Colonic mucosa (tissue), 4 donors: ENCODE results near the gene FEM1A. TPM values are rescaled to one million over a fixed set of nuclear protein-coding genes. Genes with fewer than 3 reads are reported as not detected.
A peak's percentile ranks its signal among the peaks of the same experiment; 100 is the strongest.
"Not testable (repeated sequence)": the region's sequence is repeated elsewhere in the genome, so short reads cannot be mapped to it uniquely, and the experiment has no call there.

Experiments
- DNase-seq: peaks from one replicate; pipeline ENCODE4 v3.0.0-alpha.2; 2020
- H3K27ac ChIP-seq: fragments of 200-600 bp; one replicate; pipeline ENCODE4 v1.8.0; 2021
- H3K27me3 ChIP-seq: fragments of 200-600 bp; one replicate; pipeline ENCODE4 v1.8.0; 2021
- H3K36me3 ChIP-seq: fragments of 200-600 bp; one replicate; pipeline ENCODE4 v1.8.0; 2021
- H3K4me1 ChIP-seq: fragments of 200-600 bp; one replicate; pipeline ENCODE4 v1.8.0; 2021; ENCODE audit warnings: mild to moderate bottlenecking
- H3K4me3 ChIP-seq: fragments of 200-600 bp; one replicate; pipeline ENCODE4 v1.8.0; 2021
- H3K9ac ChIP-seq, 2 donors: one replicate each; pipeline ENCODE4 v1.7.0; 2013; ENCODE audit warnings: control low read depth in 2 of 2, low read depth in 2 of 2, low read length in 2 of 2
- H3K9me3 ChIP-seq: fragments of 200-600 bp; one replicate; pipeline ENCODE4 v1.8.0; 2021
- intact Hi-C: fragments of 100-400 bp; cut with DNase I; formaldehyde crosslinking; loops from one replicate; pipeline ENCODE4 v1.14.1; 2022
- total RNA-seq, 2 donors: library from RNA; stranded (reverse); fragmentation: NEBNext Ultra II Directional in 1 of 2; extraction: Animal tissue kit (Norgen Biotek cat#: 25700) in 1 of 2; gene quantifications; one replicate each; pipeline ENCODE4 v1.2.1, GENCODE V29; 2021
- TF ChIP-seq, protein P1 (sequence below): fragments of 200-600 bp; IDR thresholded peaks from one replicate; pipeline ENCODE4 v1.8.0; 2022; ENCODE audit warnings: antibody characterized with exemption, mild to moderate bottlenecking
- donor health status: healthy.
- donor health status: DM: no; HTN: no; CAD: no.
- donor health status: DM: no; HTN: no; CAD: no.

FEM1A gene
- total RNA-seq, 2 donors from 2014 or later, result 10.4 to 13.3 TPM

DNA sequence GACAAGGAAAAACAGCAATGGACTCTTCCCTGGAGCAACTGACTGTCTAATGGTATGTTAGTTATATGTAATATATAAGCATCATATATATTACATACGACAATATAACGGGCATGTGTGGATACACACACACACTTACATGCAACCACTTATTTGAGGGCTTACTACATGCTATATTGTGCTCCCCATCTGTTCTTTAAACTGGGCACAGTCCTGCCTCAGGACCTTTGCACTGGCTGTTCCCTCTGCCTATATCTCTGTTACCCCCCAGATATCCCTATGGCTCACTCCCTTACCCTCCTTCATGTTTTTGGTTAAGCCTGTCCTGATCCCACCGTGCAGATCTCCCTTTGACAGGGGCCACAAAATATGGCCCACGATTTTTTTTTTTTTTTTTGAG lies 29.7 kb downstream of the FEM1A start:
- Histone ChIP-seq H3K9ac (no peak overlapping the region), H3K27me3 (no peaks in the 10 kb centered on the region), H3K9me3 (no peaks in the 10 kb centered on the region), H3K27ac (no peak overlapping the region), H3K36me3 (no peaks in the 10 kb centered on the region), H3K4me1 (no peaks in the 10 kb centered on the region), H3K4me3 (no peak overlapping the region)
- no peak for DNase-seq
- intact Hi-C loops, result no loop called here
- TF ChIP-seq, protein P1, sequence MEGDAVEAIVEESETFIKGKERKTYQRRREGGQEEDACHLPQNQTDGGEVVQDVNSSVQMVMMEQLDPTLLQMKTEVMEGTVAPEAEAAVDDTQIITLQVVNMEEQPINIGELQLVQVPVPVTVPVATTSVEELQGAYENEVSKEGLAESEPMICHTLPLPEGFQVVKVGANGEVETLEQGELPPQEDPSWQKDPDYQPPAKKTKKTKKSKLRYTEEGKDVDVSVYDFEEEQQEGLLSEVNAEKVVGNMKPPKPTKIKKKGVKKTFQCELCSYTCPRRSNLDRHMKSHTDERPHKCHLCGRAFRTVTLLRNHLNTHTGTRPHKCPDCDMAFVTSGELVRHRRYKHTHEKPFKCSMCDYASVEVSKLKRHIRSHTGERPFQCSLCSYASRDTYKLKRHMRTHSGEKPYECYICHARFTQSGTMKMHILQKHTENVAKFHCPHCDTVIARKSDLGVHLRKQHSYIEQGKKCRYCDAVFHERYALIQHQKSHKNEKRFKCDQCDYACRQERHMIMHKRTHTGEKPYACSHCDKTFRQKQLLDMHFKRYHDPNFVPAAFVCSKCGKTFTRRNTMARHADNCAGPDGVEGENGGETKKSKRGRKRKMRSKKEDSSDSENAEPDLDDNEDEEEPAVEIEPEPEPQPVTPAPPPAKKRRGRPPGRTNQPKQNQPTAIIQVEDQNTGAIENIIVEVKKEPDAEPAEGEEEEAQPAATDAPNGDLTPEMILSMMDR, result no peak

DNA sequence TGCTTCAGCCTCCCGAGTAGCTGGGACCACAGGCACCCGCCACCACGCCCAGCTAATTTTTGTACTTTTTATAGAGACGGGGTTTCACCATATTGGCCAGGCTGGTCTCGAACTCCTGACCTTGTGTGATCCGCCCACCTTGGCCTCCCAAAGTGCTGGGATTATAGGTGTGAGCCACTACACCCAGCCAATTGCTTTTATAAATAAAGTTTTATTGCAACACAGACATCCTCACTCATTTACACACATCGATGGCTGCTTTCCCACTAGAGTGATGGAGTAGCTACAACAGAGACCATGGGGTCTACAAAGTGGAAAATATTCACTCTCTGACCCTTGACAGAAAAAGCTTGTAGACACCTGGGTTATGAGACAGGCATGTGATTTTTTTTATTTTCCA lies 30.8 kb downstream of the FEM1A start:
- H3K4me3 ChIP-seq, H3K4me1 ChIP-seq, H3K27ac ChIP-seq, H3K9me3 ChIP-seq, H3K36me3 ChIP-seq, H3K27me3 ChIP-seq, intact Hi-C loops, DNase-seq, H3K9ac ChIP-seq: not testable (repeated sequence)

DNA sequence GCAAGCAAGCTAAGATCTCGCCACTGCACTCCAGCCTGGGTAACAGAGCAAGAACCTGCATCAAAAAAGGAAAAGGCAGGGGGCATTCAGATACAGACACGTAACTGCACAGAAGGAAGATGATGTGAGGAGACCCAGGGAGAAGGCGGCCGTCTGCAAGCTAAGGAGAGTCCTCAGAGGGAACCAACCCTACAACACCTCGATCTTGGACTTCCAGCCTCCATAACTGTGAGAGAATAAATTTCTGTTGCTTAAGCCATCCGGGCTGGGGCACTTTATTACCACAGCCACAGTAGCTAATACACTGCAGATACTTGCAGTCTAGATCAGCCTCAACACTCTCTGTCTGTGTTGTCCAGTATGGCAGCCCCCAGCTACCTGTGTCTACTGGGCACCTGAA lies 32.0 kb downstream of the FEM1A start:
- TF ChIP-seq, protein P1, result no peak
- Histone ChIP-seq H3K36me3 (no peaks in the 10 kb centered on the region), H3K27ac (no peak overlapping the region)

DNA sequence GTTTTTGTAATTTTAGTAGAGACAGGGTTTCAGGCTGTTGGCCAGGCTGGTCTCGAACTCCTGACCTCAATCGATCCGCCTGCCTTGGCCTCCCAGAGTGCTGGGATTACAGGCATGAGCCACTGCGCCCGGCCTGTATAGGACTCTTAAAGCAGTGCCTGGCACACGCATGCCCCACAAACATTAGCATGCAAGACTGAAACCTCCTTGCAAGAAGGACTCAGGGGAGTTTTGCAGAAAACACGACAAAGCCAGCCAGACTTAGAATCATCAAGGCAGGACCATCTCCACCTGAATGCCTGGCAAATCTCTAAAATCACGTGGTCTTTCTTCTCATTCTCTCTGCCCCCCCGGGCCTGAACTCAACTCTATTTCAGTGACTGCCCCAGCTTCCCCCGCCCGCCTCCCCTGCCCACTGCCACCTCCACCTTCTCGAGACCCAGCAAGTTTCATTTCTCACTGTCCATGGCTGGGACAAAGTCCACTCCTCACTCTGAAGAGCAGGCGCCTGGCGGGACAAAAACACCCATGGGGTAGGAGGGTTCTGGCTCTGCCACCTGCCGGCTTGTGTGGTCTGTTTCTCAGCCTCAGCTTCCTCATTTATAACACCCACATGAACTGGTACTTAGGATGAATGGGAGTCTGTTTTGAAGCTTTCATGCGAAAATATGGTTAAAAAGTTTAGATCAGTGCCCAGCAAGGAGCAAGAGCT lies 37.6 kb downstream of the FEM1A start:
- peak overlapping the region; percentile 74 for H3K4me3 ChIP-seq
- peak; percentile 67 for DNase-seq
- intact Hi-C loops, result no loop called here
- H3K36me3 ChIP-seq, result no peaks in the 10 kb centered on the region
- TF ChIP-seq, protein P1, result no peak
- H3K27me3 ChIP-seq, result no peaks in the 10 kb centered on the region
- no peak overlapping the region for H3K9ac ChIP-seq
- H3K9me3 ChIP-seq, result no peaks in the 10 kb centered on the region
- H3K4me1 ChIP-seq, result peaks cover 6% of the 10 kb centered on the region
- no peak overlapping the region for H3K27ac ChIP-seq

More for the DNA sequence above, 32.0 kb downstream of the FEM1A start:
- Histone ChIP-seq H3K9me3 (no peaks in the 10 kb centered on the region), H3K27me3 (no peaks in the 10 kb centered on the region), H3K4me1 (no peaks in the 10 kb centered on the region), H3K9ac (no peak overlapping the region), H3K4me3 (no peak overlapping the region)
- intact Hi-C loops, result no loop called here
- no peak for DNase-seq

DNA sequence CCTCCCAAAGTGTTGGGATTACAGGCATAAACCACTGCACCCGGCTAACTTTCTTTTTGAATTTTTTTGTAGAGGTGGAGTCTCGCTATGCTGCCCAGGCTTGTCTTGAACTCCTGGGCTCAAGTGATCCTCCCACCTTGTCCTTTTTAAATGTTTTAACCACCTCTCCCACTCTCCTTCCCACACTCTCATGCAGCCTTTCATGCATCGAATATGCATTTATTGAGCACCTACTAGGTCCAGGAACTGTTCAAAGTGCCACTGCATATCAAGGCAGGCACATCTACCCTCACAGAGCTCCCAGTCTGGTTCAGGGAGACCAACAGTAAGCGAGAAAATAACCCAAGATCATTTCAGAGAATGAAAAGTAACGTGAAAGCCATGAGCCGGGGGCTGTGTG lies 38.8 kb downstream of the FEM1A start:
- no peaks in the 10 kb centered on the region for H3K36me3 ChIP-seq
- DNase-seq, result no peak
- peaks cover 6% of the 10 kb centered on the region for H3K4me1 ChIP-seq
- intact Hi-C loops, result no loop called here
- peak overlapping the region; percentile 89 to 94 for H3K9ac ChIP-seq
- H3K27me3 ChIP-seq, result no peaks in the 10 kb centered on the region
- peak overlapping the region; percentile 88 for H3K27ac ChIP-seq
- peak overlapping the region; percentile 74 for H3K4me3 ChIP-seq
- TF ChIP-seq, protein P1, result no peak
- no peaks in the 10 kb centered on the region for H3K9me3 ChIP-seq

DNA sequence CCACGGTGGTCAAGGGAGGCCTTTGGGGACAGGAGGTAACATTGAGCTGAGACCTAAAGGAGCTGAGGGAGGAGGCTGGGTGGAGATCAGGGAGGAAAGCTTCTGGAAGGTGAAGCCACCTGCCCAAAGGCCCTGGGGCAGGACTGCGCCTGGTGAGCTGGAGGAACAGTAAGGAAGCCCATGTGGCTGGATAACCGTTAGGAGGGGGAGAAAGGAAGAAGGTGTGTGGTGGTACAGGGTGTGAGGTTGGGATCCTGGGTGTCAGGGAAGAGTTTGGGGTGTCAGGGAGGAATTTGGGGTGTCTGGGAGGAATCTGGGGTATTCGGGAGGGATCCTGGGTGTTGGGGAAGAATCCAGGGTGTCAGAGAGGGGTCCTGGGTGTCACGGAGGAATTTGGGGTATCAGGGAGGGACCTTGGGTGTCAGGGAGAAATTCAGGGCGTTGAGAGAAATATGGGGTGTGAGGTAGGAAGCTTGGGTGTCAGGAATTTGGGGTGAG lies 39.3 kb downstream of the FEM1A start:
- Histone ChIP-seq H3K9me3 (no peaks in the 10 kb centered on the region), H3K27me3 (no peaks in the 10 kb centered on the region), H3K9ac (peak overlapping the region; percentile 89 to 94), H3K4me3 (peak overlapping the region; percentile 74), H3K4me1 (peaks cover 6% of the 10 kb centered on the region), H3K36me3 (no peaks in the 10 kb centered on the region), H3K27ac (peak overlapping the region; percentile 88)
- TF ChIP-seq, protein P1, result no peak
- intact Hi-C loops, result no loop called here
- DNase-seq, result peak; percentile 45
